Lower leg skin (tissue), 3 donors: ENCODE data around the gene KCNG4.

Source experiments
- POLR2A ChIP-seq, 2 donors: fragments of 450-650 bp; IDR thresholded peaks; one replicate each; pipeline ENCODE4 v1.6.1; 2016 to 2017; ENCODE audit warnings: antibody characterized with exemption in 2 of 2, mild to moderate bottlenecking in 1 of 2, moderate library complexity in 1 of 2
- TF ChIP-seq, protein P1 (sequence below), 3 donors: fragments of 450-650 bp; IDR thresholded peaks; one replicate each; pipeline ENCODE4 v1.5.1; 2016; ENCODE audit warnings: antibody characterized with exemption in 3 of 3, mild to moderate bottlenecking in 3 of 3, moderate library complexity in 2 of 3

DNA sequence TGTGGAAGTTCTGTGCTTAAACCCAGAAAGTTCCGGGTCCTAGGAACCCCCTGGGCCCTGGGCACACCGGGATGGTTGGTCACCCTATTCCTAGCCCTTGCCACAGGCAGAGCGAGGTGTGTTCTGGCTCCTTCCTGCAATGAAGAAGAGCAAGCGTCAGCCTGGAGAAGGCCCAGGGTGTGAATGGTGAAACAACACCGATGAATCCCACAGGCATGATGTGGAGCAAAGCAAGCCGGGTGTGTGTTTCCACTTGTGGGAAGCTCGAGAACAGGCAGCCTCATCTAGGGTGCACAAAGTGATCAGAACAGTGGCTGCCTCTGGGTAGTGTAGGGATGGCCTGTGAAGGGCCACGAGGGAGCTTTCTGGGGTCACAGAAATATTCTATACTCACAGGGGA, 13.8 kb downstream of the KCNG4 start:
- TF ChIP-seq, protein P1, sequence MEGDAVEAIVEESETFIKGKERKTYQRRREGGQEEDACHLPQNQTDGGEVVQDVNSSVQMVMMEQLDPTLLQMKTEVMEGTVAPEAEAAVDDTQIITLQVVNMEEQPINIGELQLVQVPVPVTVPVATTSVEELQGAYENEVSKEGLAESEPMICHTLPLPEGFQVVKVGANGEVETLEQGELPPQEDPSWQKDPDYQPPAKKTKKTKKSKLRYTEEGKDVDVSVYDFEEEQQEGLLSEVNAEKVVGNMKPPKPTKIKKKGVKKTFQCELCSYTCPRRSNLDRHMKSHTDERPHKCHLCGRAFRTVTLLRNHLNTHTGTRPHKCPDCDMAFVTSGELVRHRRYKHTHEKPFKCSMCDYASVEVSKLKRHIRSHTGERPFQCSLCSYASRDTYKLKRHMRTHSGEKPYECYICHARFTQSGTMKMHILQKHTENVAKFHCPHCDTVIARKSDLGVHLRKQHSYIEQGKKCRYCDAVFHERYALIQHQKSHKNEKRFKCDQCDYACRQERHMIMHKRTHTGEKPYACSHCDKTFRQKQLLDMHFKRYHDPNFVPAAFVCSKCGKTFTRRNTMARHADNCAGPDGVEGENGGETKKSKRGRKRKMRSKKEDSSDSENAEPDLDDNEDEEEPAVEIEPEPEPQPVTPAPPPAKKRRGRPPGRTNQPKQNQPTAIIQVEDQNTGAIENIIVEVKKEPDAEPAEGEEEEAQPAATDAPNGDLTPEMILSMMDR (IDR thresholded peaks at IDR 0.05), result no peak
- TF ChIP-seq POLR2A (IDR thresholded peaks at IDR 0.05), result no peak
